Measurements from ENCODE around the gene ARRB1. TPM values are rescaled to one million over a fixed set of nuclear protein-coding genes. Genes with fewer than 3 reads are reported as not detected.

The ARRB1 gene
- total and polyA plus RNA-seq, 2 of the 13 experiments (the other 11 are each of a cell fraction or from before 2014, with no cell fraction given), result 22.5 to 35.7 TPM

DNA sequence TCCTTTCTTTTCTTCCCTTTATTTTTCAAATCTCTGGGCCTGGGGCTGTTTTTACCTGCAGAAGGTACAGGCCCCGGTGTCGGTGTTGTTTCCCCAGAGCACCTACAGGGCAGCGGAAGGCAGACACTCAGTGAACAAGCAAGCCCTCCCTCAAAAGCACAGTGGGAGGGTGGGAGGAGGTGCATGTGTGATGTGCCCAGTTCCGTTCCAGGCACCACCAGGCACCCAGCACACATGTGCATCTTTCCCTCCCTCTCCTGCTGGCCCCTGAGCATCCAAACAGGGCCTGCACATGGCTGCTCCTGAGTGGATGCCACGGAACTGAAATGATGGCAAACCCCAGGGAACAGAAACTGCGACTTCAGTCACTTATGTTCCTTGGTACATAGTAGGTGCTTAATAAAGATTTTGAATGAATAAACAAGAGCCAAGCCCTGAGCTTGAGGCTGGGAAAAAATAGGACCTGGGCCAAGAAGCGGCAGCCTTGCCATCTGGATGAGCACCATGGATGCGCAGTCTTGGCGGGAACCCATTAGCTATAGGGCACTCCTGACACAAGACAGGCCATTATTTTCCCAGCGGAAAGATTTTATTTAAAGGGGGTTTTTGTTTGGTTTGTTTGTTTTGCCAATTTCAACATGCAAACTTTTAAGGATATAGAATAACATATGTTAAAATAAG is 47.8 kb downstream of the ARRB1 start:
- Histone ChIP-seq H3K79me2 (ENCODE audit: insufficient read depth, low read length) (peaks cover 13% of the 10 kb centered on the region), H3K4me1 (ENCODE audit: insufficient read depth, low read length) (0 out of 2 replicates have a peak, but pooled peaks cover 8% of the 10 kb centered on the region), H2AFZ (ENCODE audit: low read length) (no peak overlapping the region), H3K27me3 (ENCODE audit: control insufficient read depth in 1 of 2, insufficient read depth in 2 of 2, low read length in 2 of 2) (no peaks in the 10 kb centered on the region), H3K9me3 (ENCODE audit: low read length) (no peaks in the 10 kb centered on the region), H3K27ac (ENCODE audit: extremely low read length, insufficient read depth, low read length) (no peak overlapping the region), H3K4me3 (replicated peaks in 1 of 3; ENCODE audit: insufficient read depth in 1 of 3, low read depth in 2 of 3, low read length in 3 of 3) (no peak overlapping the region), H3K4me2 (ENCODE audit: low read depth, low read length) (no peak overlapping the region), H3K9ac (ENCODE audit: insufficient read depth, low read depth, low read length) (no peak overlapping the region), H4K20me1 (ENCODE audit: insufficient read depth, low read length) (peaks cover 28% of the 10 kb centered on the region), H3K36me3 (replicated peaks in 1 of 2; ENCODE audit: control insufficient read depth in 1 of 2, insufficient read depth in 2 of 2, low read length in 2 of 2) (peaks cover 6 to 15% of the 10 kb centered on the region in 2 experiments; a peak in 4 of 5 replicates)
- FAIRE-seq, result no peak
- no TSS peak for BruUV-seq (replicated peaks)
- no peak for DNase-seq (ENCODE audit: low spot score)
- in situ Hi-C loops (cut with HindIII; ENCODE audit: extremely low pct_ligation_motif_present, low pct_unique_long_range_greater_than_20kb), result no loop called here
- intact Hi-C loops (cut with micrococcal nuclease; ENCODE audit: unreplicated experiment), result no loop called here
- WGBS (ENCODE audit: low lambda C conversion rate), result 97% methylated on average over 10 of the region's 10 CpGs
- CTCF ChIA-PET (ENCODE audit: low intra/inter-chr PET ratio, low total read pairs), result no interaction called here
- POLR2A ChIA-PET, result no interaction called here
- no peak for ATAC-seq
- TF ChIP-seq RNF2 (conservative IDR thresholded peaks at IDR 0.05; ENCODE audit: low read depth) (no peak), KDM1A (CRISPR knock-in tag; IDR thresholded peaks at IDR 0.05) (no peak), ONECUT2 (CRISPR knock-in tag; IDR thresholded peaks at IDR 0.05) (no peak), SMAD1 (CRISPR knock-in tag; IDR thresholded peaks at IDR 0.05; ENCODE audit: borderline replicate concordance, low read depth) (no peak), ZNF550 (CRISPR knock-in tag; IDR thresholded peaks at IDR 0.05; ENCODE audit: borderline replicate concordance) (no peak), ZBTB38 (CRISPR knock-in tag; IDR thresholded peaks at IDR 0.05) (no peak), ZNF460 (CRISPR knock-in tag; IDR thresholded peaks at IDR 0.05; ENCODE audit: borderline replicate concordance) (no peak), ISX (CRISPR knock-in tag; conservative IDR thresholded peaks at IDR 0.05) (no peak), ZNF317 (CRISPR knock-in tag; IDR thresholded peaks at IDR 0.05) (no peak), XBP1 (CRISPR knock-in tag; IDR thresholded peaks at IDR 0.05) (no peak)
- TF ChIP-seq, protein P1, sequence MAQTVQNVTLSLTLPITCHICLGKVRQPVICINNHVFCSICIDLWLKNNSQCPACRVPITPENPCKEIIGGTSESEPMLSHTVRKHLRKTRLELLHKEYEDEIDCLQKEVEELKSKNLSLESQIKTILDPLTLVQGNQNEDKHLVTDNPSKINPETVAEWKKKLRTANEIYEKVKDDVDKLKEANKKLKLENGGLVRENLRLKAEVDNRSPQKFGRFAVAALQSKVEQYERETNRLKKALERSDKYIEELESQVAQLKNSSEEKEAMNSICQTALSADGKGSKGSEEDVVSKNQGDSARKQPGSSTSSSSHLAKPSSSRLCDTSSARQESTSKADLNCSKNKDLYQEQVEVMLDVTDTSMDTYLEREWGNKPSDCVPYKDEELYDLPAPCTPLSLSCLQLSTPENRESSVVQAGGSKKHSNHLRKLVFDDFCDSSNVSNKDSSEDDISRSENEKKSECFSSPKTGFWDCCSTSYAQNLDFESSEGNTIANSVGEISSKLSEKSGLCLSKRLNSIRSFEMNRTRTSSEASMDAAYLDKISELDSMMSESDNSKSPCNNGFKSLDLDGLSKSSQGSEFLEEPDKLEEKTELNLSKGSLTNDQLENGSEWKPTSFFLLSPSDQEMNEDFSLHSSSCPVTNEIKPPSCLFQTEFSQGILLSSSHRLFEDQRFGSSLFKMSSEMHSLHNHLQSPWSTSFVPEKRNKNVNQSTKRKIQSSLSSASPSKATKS (CRISPR knock-in tag; IDR thresholded peaks at IDR 0.05), result no peak
